H1 (cell line): ENCODE data around the gene EOGT. TPM values are rescaled to one million over a fixed set of nuclear protein-coding genes. Genes with fewer than 3 reads are reported as not detected.

ENCODE experiments used
- NANOG ChIP-seq: IDR thresholded peaks from 2 replicates; pipeline ENCODE4 v1.6.1; 2011; ENCODE audit warnings: low read length, low read depth, mild to moderate bottlenecking, inconsistent platforms; ENCODE audit not compliant: insufficient read depth, poor library complexity, severe bottlenecking
- polyA plus RNA-seq, 7 experiments: library from polyadenylated mRNA; depleted of rRNA in 3 of 7; stranded (reverse) in 5 of 7; unstranded in 2 of 7; fragments of >200 nt in 5 of 7; fragments of 200-250 nt in 2 of 7; gene quantifications; 1 replicate in 5 of 7; 2 replicates in 1 of 7; 4 replicates in 1 of 7; pipeline versions ENCODE4 v1.2.1 to v1.2.3, GENCODE V29; 2011 to 2013; ENCODE audit warnings: missing spikeins in 2 of 7, mixed read lengths in 2 of 7
- total RNA-seq: library from RNA; stranded (reverse); fragmentation: NEBNext Ultra II Directional; extraction: Animal tissue kit (Norgen Biotek cat#: 25700); gene quantifications from 2 replicates; pipeline ENCODE4 v1.2.1, GENCODE V29; 2021
- TF ChIP-seq, protein P1 (sequence below): IDR thresholded peaks from 2 replicates; pipeline ENCODE4 v1.6.1; 2012; ENCODE audit warnings: low read length, inconsistent platforms

Gene EOGT
- total and polyA plus RNA-seq, 2 of the 8 experiments (the other 6 are each of a cell fraction or from before 2014, with no cell fraction given), result 6.7 to 20.7 TPM

GRCh38 chr3:69058180-69058946 is 44.9 kb upstream of the EOGT start (continued):
- no peak for TF ChIP-seq NANOG
- TF ChIP-seq, protein P1, sequence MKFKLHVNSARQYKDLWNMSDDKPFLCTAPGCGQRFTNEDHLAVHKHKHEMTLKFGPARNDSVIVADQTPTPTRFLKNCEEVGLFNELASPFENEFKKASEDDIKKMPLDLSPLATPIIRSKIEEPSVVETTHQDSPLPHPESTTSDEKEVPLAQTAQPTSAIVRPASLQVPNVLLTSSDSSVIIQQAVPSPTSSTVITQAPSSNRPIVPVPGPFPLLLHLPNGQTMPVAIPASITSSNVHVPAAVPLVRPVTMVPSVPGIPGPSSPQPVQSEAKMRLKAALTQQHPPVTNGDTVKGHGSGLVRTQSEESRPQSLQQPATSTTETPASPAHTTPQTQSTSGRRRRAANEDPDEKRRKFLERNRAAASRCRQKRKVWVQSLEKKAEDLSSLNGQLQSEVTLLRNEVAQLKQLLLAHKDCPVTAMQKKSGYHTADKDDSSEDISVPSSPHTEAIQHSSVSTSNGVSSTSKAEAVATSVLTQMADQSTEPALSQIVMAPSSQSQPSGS, result no peak
